DMS53 (cell line): ENCODE results near the gene CDC14B.
"Not testable (repeated sequence)": the region's sequence is repeated elsewhere in the genome, so short reads cannot be mapped to it uniquely, and the experiment has no call there.

Experiments
- DNase-seq: peaks from one replicate; lab custom pipeline; 2025; lab: John Stamatoyannopoulos, UW

CDC14B gene

DNA sequence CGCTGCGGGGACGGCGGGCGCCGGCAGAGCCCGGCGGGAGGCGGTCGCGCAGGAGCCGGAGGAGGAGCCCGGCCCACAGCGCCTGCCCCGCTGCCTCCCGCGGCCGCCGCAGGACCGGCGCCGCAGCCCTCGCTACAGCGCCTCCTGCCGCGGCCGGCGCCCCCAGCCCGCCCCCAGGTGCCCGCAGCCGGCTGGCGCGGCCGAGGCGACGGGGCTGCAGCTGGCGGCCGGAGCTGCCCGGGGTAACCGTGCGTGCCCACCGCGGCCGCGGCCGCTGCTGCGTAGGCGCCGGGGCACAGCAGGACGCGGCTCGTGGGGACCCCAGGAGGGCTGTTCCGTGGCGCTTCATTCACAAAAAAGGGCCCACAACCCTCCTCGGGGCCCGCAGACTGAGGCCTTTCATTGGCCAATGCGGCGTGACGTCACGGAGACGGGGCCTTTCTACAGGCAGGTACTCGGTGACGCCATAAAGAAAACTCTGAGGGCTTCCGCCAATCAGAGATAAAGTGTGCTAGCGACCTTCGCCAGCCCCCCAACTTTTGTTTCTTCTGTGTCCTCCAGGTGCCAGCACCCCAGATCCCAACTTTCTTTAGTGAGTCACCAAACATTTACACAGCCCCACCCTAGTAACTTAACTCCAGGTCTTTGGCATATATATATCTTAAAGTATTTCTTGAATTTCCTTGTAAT is at the start of gene CDC14B:
Gene CDC14B, minus strand, starts transcription at position 353 of the 690 bp plus-strand sequence. CDS start 465 bp downstream, outside the sequence.
- peak; percentile 93 for DNase-seq

DNA sequence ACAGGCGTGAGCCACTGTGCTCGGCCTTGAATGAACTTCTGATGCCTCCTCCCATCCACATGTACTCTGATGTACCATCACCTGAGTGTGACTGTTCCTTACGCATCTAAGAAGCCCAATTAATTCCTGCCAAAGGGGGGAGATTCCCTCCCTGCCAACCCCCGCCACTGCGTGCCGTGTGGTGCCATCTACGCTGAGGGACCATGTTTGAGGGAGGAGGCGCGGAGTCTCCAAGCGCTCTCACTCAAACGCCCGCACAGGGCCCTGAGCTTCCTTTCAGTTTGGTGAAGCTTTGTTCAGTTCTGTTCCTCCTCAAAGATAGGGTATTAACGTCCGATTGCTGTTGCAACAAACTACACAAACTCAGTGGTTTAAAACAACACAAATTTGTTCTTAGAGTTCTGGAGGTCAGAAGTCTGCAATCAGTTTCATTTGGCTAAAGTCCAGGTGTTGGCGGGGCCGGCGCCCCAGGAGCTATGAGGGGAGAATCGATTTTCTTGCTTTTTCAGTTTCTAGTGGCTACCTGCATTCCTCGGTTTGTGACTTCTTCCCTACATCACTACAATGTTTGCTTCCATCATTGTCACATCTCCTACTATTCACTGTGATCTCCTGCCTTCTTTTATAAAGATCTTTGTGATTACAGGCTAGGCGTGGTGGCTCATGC is 49.4 kb upstream of the CDC14B start:
- no peak for DNase-seq

DNA sequence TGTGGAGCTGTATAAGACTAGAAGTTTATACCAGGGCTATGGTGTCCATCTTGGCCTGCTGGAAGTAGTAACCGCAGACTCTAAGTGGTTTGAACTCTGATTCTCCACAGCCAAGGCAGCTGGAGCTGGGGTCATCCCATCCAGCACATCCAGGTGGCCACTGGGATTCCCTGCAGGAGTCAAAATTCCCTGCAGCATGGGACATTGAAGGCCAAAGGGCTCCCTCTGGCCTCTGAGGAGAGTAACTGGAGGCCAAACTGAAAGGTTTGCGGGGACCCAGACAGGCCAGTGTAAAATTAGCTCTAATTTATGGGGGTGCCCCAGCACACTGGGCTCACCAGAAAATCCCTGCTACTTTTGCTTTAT is 47.7 kb upstream of the CDC14B start:
- DNase-seq: no peak

DNA sequence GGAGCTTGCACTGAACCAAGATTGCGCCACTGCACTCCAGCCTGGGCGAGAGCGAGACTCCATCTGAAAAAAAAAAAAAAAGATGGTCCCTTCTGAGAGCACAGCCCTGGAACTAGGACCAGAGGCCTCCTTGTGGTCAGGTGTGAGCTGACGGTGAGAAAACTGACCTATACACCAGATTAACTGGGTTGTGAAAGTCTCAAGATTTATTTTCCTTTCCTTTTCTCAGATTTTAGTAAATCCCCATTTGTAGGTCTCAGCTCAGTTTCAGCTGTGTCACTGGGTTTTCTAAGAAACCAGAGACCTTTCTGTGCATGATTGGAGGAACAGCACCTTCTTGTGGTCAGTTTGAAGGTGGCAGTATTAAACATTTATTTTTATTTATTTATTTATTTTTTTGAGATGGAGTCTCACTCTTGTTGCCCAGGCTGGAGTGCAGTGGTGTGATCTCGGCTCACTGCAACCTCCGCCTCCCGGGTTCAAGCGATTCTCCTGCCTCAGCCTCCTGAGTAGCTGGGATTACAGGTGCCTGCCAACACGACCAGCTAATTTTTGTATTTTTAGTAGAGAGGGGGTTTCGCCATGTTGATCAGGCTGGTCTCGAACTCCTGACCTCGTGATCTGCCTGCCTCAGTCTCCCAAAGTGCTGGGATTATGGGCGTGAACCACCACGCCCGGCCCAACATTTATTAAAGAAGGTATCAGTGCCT is 47.2 kb upstream of the CDC14B start:
- DNase-seq: peak; percentile 75

DNA sequence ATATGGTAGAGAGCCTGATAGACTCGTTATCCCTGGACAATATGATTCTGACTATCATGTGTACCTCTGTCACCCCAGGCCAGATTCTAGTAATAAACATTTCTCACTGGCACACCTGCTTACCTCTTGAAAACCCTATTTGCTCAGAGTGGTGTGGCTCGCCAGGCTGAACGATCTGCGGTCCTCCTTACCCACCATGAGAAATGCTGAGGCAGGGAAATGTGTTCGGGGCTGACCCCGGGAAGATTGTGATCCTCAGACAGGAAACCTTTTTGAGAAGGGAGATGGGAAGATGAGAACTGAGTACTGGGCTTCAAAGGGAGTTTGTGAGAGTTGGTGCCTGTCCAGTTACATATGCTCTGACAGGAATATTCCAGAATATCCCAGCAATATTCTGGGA is 46.1 kb upstream of the CDC14B start:
- DNase-seq: no peak

DNA sequence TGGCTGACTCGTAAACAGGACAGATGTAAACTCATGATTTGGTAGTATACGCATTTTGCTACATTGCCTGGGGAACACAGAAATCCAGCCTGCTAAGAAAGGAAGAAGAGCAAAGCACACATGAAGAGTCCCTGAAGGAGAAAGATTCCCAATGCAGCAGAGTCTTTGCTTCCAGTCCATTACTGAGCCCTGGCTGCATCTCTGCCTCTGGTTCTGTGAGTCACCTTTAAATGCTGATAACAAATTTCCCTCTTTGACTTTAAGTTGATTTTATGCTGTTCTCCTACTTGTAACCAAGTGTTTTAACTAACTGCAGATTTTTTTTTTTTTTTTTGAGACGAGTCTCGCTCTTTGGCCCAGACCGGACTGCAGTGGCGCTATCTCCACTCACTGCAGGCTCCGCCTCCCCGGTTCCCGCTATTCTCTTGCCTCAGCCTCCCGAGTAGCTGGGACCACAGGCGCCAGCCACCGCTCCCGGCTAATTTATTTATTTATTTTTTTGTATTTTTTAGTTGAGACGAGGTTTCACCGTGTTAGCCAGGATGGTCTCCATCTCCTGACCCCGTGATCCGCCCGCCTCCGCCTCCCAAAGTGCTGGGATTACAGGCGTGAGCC is 44.0 kb upstream of the CDC14B start:
- DNase-seq: no peak

DNA sequence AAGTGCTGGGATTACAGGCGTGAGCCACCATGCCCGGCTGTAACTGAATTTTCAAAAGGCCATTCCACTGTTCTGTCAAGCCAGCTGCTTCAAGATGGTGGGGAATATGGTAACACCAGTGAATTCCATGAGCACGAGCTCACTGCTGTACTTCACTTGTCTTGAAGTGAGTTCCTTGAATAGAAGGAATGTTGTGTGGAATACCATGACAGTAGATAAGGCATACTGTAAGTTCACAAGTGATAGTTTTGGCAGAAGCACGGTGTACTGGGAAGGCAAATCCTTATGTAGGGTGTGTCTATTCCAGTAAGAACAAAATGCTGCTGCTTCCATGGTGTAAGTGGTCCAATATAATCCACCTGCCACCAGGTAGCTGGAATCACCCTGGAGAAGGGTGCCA is 42.1 kb upstream of the CDC14B start:
- no peak for DNase-seq

DNA sequence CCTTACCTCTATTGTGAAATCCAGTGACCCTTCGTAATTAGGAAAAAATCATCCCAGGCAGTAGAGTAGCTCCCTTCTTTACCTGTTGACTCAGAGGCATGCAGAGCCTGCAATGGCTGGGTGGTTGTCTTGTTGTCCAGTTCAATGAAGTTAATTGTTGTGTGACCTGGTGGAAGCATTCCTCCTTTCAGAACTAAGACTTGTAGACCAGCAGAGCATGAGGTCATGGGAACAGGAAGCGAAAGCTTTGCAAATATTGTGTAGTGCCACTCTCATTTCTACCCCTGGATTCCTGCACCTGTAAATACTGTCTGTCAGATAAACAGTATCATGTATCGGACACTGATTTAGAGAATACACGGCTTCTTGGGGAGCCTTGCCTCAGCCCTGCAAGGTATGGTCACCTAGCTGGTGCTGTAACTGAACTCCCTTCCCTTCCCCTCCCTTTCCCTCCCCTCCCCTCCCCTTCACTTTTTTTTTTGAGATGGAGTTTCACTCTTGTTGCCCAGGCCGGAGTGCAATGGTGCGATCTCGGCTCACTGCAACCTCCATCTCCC is 41.1 kb upstream of the CDC14B start:
- DNase-seq: peak; percentile 69

DNA sequence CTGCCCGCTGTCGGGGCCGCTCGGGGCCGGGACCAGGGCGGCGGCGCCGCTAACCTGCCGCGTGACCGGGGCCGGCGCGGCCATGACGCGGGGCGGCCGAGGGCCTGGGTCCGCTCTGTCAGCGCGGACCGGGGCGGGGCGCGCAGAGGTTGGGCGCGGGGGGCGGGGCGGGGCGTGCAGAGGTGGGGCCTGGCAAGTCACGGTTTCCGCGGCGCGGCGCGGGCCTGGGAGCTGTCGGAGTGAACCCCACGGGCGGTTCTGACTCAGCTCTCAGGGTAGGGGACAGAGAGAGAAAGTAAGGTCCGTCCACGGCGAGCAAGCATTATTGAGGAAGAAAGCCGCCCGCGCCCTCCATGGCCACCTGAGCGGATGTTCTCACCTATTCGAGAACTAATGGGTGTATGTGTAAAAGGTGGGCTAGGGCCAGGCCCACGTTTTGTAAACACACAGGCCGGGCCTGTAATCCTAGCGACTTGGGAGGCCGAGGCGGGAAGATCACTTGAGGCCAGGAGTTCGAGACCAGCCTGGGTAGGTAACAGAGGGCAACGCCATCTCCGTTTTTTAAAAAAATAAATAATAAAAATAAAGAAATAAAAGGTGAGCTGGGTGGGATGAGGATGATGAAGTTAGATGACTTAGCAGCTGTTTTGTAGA is 35.7 kb upstream of the CDC14B start, which contains the start of gene PRXL2C:
Gene PRXL2C, minus strand, starts transcription at position 120 of the 654 bp plus-strand sequence. Its CDS starts 36 bp downstream, at position 84.
- peak; percentile 85 for DNase-seq

DNA sequence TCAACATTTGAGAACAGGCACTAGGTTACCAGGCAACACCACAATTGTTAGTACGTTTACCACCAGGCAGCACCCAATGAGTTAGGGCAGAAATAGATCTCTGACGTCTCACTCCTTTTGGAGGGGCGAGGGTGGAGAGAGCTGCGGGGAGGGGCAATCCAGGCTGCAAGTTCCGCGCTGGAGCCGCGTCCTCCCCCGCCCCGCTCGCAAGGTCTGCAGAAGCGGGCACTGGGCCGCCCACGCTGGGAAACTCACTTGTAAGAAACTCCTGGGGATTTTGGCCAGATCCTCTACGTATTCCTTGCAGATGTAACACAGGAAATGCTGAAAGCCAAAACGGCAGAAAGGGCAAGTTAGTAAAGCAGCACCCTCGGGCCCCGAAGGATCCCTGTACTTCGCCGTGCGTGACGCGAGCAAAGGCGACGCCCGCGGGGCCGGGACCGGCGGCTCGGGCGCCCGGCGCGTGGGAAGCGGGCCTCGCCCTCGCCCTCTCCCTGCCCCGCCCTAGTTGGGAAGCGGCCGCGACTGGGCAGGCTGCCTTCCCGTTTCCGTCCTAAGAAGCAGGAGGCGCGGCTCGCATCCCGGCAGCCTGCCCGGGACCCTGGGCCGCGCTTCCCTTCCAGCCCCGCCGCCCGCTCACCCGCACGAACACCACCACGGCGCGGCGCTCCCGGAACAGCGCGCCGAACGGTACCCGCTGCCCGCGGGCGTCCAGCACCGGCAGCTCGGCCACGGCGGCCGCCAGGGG is 35.0 kb upstream of the CDC14B start:
- DNase-seq: peak; percentile 85

DNA sequence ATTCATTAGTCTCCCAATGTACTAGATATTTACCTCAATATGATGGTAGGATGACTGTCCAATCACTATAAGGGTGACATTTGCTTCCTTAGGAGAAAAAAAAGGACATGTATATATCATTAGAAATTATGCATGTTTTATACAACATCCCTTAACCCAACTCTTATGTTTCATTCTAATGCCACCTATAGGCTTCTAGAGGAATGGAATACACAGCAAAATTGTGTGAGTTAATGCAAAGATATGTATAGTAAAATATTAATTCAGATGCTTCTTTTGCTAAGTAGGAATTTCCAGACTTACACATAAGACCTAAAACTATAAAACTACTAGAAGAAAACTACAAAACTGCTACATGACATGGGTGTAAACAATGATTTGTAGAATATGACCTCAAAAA is 32.0 kb upstream of the CDC14B start:
- peak; percentile 52 for DNase-seq

DNA sequence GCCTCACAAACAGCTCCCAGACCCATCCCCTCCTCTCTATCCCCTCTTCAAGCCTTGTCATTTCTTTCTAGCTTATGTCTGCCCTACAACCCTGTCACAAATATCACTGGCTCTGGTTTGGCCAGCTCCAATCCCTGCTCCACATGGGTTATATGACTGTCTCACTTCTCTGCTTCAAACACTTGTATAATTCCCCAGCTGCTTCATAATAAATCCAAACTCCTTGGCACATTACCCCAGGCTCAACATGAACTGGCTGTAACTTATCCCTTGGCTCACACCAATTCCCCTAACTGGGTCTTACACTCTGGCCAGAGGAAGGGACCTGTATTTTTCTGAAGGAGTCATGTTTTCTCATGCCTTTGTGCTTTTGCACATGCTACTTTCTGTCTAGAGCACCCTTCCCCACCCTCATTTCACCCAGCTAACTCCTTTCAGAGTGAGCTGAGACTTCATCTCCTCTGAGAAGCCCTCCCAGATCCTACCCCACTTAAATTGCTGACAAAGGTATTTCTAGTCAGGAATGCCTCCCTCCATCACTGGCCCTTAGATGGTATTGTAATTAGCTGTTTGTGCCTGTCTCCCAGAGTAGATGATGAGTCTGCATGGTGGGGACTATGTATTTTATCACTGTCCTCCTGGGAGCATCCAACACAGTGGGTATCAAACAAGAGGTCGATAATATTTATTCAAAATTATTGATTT is 30.1 kb upstream of the CDC14B start:
- no peak for DNase-seq

DNA sequence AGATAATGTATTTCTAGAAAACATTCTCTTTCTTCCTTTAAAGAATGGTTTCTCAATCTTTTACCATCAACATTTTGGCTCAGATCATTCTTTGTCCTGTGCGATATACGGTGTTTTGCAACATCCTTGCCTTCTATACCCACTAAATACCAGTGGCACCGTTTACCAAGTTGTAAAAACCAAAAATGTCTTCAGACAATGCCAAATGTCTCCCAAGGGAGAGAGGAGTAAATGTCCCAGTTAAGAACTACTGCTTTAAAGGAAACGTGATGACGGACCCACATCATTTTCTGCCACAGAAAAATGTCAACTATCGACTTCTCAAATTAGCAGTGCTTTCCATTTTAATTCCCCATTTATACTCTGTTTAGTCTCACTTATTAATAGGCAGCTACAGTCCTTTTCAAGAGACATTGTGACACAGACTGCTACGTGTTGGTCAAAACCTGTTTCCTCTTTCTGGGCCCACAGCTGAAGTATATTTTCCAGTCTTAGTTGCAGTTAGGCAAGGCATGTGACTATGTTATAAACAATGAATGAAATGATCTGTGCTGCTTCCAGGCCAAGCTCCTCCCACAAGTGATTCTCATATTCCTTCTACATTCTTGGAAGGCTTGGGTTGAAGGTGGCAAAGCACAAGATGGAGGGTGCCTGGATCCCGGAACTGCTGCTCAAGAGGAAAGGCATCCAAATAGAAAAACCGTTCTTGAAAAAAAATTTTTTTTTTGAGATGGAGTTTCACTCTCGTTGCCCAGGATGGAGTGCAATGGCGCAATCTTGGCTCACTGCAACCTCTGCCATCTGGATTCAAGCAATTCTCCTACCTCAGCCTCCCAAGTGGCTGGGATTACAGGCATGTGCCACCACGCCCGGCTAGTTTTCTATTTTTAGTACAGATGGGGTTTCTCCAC is 26.7 kb upstream of the CDC14B start:
- no peak for DNase-seq

DNA sequence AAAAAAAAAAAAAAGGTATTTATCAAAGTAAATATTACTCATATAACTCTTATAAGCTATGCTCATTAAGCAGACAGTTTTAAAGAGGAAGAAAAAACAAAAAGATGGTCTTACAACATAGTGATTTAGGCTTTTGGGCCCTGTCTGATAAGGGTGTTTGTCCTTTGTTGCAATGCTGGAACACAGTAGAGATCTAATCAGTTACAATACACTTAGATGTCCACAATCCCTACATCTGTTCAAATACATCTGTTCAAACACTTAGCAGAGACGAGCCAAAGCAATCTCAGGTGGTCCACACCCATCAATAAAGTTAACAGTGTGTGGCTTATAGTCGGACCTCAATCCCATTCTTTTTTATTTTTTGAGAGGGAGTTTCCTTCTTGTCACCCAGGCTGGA is 24.5 kb upstream of the CDC14B start:
- peak; percentile 80 for DNase-seq

DNA sequence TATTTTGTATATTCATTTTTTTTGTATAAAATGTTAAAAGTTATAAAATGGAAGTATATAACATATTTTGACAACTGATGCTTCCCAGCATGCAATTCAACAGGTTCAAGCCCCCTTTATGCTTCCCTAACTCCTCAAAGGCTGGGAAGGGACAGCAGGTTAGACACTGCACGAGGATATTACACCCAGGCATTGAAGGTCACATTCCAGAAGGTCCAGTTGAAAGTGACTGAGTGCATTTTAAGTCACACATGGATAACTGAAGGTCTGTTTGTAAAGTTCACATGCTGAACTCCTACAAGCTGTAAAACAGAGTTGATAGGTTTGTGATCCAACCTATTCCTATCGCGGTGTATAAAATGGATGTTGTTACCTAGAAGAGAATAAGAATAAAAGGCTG is 21.9 kb upstream of the CDC14B start:
- no peak for DNase-seq

DNA sequence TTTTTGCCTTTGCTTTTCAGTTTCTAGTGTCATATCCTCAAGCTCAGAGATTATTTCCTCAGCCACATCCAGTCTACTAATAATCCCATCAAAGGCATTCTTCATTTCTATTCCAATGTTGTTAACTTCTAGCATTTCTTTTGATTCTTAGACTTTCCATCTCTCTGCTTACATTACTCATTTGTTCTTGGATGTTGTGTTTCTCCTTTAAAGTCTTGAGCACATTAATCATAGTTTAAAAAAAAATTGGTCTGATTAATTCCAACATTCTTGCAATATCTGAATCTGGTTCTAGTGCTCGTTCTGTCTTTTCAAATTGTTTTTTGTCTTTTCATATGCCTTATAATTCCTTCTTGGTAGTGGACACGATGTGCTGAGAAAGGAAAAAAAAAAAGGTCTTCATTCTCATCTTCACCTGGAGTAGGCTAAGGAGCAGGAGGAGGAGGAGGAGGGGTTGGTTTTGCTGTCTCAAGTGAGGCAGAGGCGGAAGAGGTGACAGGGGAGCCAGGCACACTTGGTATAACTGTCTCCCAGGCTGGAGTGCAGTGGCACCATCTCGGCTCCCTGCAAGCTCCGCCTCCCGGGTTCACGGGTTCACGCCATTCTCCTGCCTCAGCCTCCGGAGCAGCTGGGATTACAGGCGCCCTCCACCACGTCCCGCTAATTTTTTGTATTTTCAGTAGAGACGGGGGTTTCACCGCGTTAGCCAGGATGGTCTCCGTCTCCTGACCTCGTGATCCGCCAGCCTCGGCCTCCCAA is 19.1 kb upstream of the CDC14B start:
- DNase-seq: no peak

DNA sequence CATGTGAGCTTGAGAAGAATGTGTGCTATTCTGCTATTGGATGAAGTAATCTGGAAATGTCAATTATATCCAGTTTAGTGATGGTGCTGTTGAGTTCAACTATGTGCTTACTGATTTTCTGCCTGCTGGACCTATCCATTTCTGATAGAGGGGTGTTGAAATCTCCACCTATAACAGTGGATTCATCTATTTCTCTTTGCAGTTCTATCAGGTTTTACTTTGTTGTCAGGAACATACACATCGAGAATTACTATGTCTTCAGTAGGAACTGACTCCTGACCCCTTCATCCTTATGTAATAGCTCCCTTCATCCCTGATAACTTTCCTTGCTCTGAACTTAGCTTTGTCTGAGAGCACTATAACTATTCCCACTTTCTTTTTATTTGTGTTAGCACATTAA is 16.7 kb upstream of the CDC14B start:
- DNase-seq: no peak

DNA sequence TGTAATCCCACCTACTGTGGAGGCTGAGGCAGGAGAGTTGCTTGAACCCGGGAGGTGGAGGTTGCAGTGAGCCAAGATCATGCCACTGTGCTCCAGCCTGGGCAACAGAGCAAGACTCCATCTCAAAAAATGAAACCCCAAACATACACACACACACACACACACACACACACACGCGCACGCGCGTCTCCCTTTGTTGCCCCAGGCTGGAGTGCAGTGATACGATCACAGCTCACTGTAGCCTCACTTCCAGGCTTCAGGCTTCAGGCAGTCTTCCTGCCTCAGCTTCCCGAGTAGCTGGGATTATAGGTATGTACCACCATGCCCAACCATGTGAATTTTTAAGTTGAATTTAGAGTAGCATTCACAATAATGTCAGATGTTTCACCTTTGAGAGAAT is 13.9 kb upstream of the CDC14B start:
- not testable (repeated sequence) for DNase-seq

DNA sequence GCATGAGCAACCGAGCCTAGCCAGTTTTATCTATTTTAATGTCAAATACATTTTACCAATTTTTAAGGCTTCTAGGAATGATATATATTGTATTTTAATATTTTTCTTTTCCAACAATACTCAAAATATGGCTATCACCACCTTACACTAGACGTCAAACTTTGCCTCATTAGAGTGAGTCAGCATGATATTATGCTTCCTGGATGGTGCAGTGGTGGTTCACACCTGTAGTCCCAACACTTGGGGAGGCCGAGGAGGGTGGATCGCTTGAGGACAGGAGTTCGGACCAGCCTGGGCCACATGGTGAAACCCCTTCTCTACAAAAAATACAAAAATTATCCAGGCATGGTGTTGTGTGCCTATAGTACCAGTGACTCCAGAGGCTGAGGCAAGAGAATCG is 7.3 kb upstream of the CDC14B start:
- no peak for DNase-seq
